HCT116 (cell line): ENCODE data around the gene STXBP5. TPM values are rescaled to one million over a fixed set of nuclear protein-coding genes. Genes with fewer than 3 reads are reported as not detected.

Experiments used
- ATAC-seq: fragments of 200-7000 bp; cut with Tn5 transposase; 2 replicates; pipeline ENCODE4 v1.9.1; 2020; ENCODE audit warnings: mild to moderate bottlenecking, moderate library complexity
- BruUV-seq: library from RNA; stranded (reverse); fragments of 400-500 nt; replicated peaks from 2 replicates; lab custom pipeline; 2021; lab: Mats Ljungman, UMichigan
- CTCF ChIA-PET: fragments of 300-600 bp; sonication (Branson Sonifier 250); formaldehyde crosslinking; loops from one replicate; lab custom pipeline; 2021; ENCODE audit warnings: antibody characterized with exemption; lab: Charles Lee
- POLR2A ChIA-PET: fragments of 300-600, 350-600 bp; sonication (Branson Sonifier 250); formaldehyde crosslinking; loops from one replicate; lab custom pipeline; 2021; ENCODE audit warnings: antibody characterized with exemption; lab: Charles Lee
- RAD21 ChIA-PET, 2 experiments: fragments of 300-600 bp; sonication (Branson Sonifier 250); formaldehyde crosslinking; loops; one replicate each; lab custom pipeline; 2023; ENCODE audit warnings: low total read pairs in 2 of 2; ENCODE audit not compliant: uncharacterized antibody in 2 of 2, unreplicated experiment in 2 of 2, low non-redundant PET in 1 of 2; lab: Charles Lee
- DNase-seq: peaks from one replicate; pipeline ENCODE4 v3.0.0-alpha.2; 2010; ENCODE audit warnings: low read depth, low spot score
- H2AFZ ChIP-seq: fragments of 200-600 bp; shearing (Covaris generic), sonication (generic); 2 replicates; pipeline ENCODE4 v1.6.1; 2017; ENCODE audit warnings: low read depth, mixed run types, mixed read lengths, antibody characterized with exemption, low read length; ENCODE audit not compliant: poor library complexity, severe bottlenecking
- H3K27ac ChIP-seq: 2 replicates; pipeline ENCODE4 v1.5.1; 2012; ENCODE audit warnings: low read depth, low read length
- H3K27me3 ChIP-seq: fragments of 200-600 bp; sonication (generic); 2 replicates; pipeline ENCODE4 v1.6.1; 2016; ENCODE audit warnings: mixed run types, low read length, mixed read lengths; ENCODE audit not compliant: insufficient read depth
- H3K36me3 ChIP-seq, 2 experiments: fragments of 200-500 bp in 1 of 2; fragments of 200-600 bp in 1 of 2; sonication (Bioruptor generic) in 1 of 2; sonication (generic) in 1 of 2; 2 replicates each; pipeline versions ENCODE4 v1.5.1 to v1.6.1; 2014 to 2016; ENCODE audit warnings: low read length in 2 of 2, inconsistent platforms in 1 of 2, mixed read lengths in 1 of 2, mixed run types in 1 of 2; ENCODE audit not compliant: insufficient read depth in 2 of 2, control insufficient read depth in 1 of 2
- H3K4me1 ChIP-seq, 2 experiments: fragments of 200-600 bp in 1 of 2; sonication (generic) in 1 of 2; 2 replicates each; pipeline versions ENCODE4 v1.5.1 to v1.6.1; 2012 to 2017; ENCODE audit warnings: low read length in 2 of 2, inconsistent platforms in 1 of 2, mild to moderate bottlenecking in 1 of 2, mixed read lengths in 1 of 2, mixed run types in 1 of 2, moderate library complexity in 1 of 2; ENCODE audit not compliant: insufficient read depth in 2 of 2, control insufficient read depth in 1 of 2
- H3K4me2 ChIP-seq: fragments of 200-600 bp; sonication (generic); 2 replicates; pipeline ENCODE4 v1.6.1; 2017; ENCODE audit warnings: mixed run types, low read length, mixed read lengths
- H3K4me3 ChIP-seq, 2 experiments: fragments of 200-600 bp in 1 of 2; sonication (generic) in 1 of 2; replicated peaks in 1 of 2; 2 replicates each; pipeline ENCODE4 v1.5.1; 2011 to 2016; ENCODE audit warnings: low read length in 2 of 2, control low read depth in 1 of 2, low read depth in 1 of 2, mild to moderate bottlenecking in 1 of 2, mixed read lengths in 1 of 2, mixed run types in 1 of 2
- H3K79me2 ChIP-seq: fragments of 200-600 bp; sonication (generic); 2 replicates; pipeline ENCODE4 v1.6.1; 2017; ENCODE audit warnings: mild to moderate bottlenecking, mixed run types, low read length, moderate library complexity, mixed read lengths; ENCODE audit not compliant: insufficient read depth
- H3K9ac ChIP-seq: fragments of 200-600 bp; sonication (generic); 2 replicates; pipeline ENCODE4 v1.6.1; 2016; ENCODE audit warnings: low read length, mixed read lengths
- H3K9me2 ChIP-seq: fragments of 200-600 bp; sonication (generic), shearing (Covaris generic); 2 replicates; pipeline ENCODE4 v1.6.1; 2017; ENCODE audit warnings: mixed run types, mild to moderate bottlenecking, moderate library complexity; ENCODE audit not compliant: insufficient read depth
- H3K9me3 ChIP-seq, 2 experiments: fragments of 200-500 bp in 1 of 2; fragments of 200-600 bp in 1 of 2; sonication (Bioruptor generic) in 1 of 2; sonication (generic) in 1 of 2; 2 replicates each; pipeline ENCODE4 v1.6.1; 2014 to 2017; ENCODE audit warnings: low read length in 2 of 2, mixed read lengths in 2 of 2, inconsistent platforms in 1 of 2, low read depth in 1 of 2, mild to moderate bottlenecking in 1 of 2, mixed run types in 1 of 2, moderate library complexity in 1 of 2; ENCODE audit not compliant: control insufficient read depth in 1 of 2, insufficient read depth in 1 of 2
- H4K20me1 ChIP-seq: fragments of 200-600 bp; sonication (generic), shearing (Covaris generic); 2 replicates; pipeline ENCODE4 v1.6.1; 2017; ENCODE audit warnings: mixed run types, mild to moderate bottlenecking, moderate library complexity; ENCODE audit not compliant: insufficient read depth
- ATF3 ChIP-seq: IDR thresholded peaks from 2 replicates; pipeline ENCODE4 v1.6.1; 2012
- ELF1 ChIP-seq: IDR thresholded peaks from 2 replicates; pipeline ENCODE4 v1.6.1; 2012; ENCODE audit warnings: low read depth, borderline replicate concordance
- EZH2phosphoT487 ChIP-seq: fragments of 200-600 bp; IDR thresholded peaks from 2 replicates; pipeline ENCODE4 v1.6.1; 2018; ENCODE audit warnings: antibody characterized with exemption, borderline replicate concordance
- JUND ChIP-seq: IDR thresholded peaks from 2 replicates; pipeline ENCODE4 v1.6.1; 2012
- POLR2AphosphoS5 ChIP-seq: IDR thresholded peaks from 2 replicates; pipeline ENCODE4 v1.6.1; 2011; ENCODE audit warnings: mild to moderate bottlenecking, low read depth, low read length, moderate library complexity
- SP1 ChIP-seq: IDR thresholded peaks from 2 replicates; pipeline ENCODE4 v1.6.1; 2012; ENCODE audit warnings: low read depth
- SRF ChIP-seq: IDR thresholded peaks from 2 replicates; pipeline ENCODE4 v1.6.1; 2012; ENCODE audit warnings: low read depth
- ZNF274 ChIP-seq: fragments of 200-500 bp; sonication (Bioruptor generic); IDR thresholded peaks from 2 replicates; pipeline ENCODE4 v1.6.1; 2014; ENCODE audit warnings: mild to moderate bottlenecking, low read depth, low read length, inconsistent platforms
- intact Hi-C: fragments of 100-400 bp; cut with micrococcal nuclease; formaldehyde crosslinking; loops from 2 replicates; pipeline ENCODE4 v1.10.0; 2022
- total RNA-seq: library from RNA; stranded (reverse); gene quantifications from one replicate; pipeline ENCODE4 v1.2.1, GENCODE V29; 2021; ENCODE audit not compliant: unreplicated experiment
- TF ChIP-seq, protein P1 (sequence below): IDR thresholded peaks from 2 replicates; pipeline ENCODE4 v1.6.1; 2012; ENCODE audit warnings: low read depth
- TF ChIP-seq, protein P2 (sequence below): IDR thresholded peaks from 2 replicates; pipeline ENCODE4 v1.6.1; 2012

STXBP5 gene
- total RNA-seq, 1 experiment from 2014 or later, result 12.6 TPM

GRCh38 chr6:147238906-147239305 is 34.7 kb downstream of the STXBP5 start:
- Histone ChIP-seq H3K4me2 (no peak overlapping the region), H3K9me3 (no peaks in the 10 kb centered on the region), H3K4me3 (no peak overlapping the region), H3K79me2 (no peaks in the 10 kb centered on the region), H3K9me2 (no peaks in the 10 kb centered on the region), H3K36me3 (no peaks in the 10 kb centered on the region), H3K27me3 (no peaks in the 10 kb centered on the region), H3K4me1 (no peaks in the 10 kb centered on the region), H3K27ac (no peak overlapping the region), H2AFZ (no peak overlapping the region), H3K9ac (no peak overlapping the region), H4K20me1 (no peaks in the 10 kb centered on the region)
- intact Hi-C loops, result no loop called here
- ChIA-PET POLR2A (no interaction called here), RAD21 (no interaction called here), CTCF (no interaction called here)
- ATAC-seq (no peak), DNase-seq (no peak)
- no TSS peak for BruUV-seq
- no peak for TF ChIP-seq ATF3
- TF ChIP-seq ZNF274, result no peak
- TF ChIP-seq EZH2phosphoT487, result no peak
- TF ChIP-seq JUND, result no peak
- TF ChIP-seq POLR2AphosphoS5, result no peak
- TF ChIP-seq, protein P1, sequence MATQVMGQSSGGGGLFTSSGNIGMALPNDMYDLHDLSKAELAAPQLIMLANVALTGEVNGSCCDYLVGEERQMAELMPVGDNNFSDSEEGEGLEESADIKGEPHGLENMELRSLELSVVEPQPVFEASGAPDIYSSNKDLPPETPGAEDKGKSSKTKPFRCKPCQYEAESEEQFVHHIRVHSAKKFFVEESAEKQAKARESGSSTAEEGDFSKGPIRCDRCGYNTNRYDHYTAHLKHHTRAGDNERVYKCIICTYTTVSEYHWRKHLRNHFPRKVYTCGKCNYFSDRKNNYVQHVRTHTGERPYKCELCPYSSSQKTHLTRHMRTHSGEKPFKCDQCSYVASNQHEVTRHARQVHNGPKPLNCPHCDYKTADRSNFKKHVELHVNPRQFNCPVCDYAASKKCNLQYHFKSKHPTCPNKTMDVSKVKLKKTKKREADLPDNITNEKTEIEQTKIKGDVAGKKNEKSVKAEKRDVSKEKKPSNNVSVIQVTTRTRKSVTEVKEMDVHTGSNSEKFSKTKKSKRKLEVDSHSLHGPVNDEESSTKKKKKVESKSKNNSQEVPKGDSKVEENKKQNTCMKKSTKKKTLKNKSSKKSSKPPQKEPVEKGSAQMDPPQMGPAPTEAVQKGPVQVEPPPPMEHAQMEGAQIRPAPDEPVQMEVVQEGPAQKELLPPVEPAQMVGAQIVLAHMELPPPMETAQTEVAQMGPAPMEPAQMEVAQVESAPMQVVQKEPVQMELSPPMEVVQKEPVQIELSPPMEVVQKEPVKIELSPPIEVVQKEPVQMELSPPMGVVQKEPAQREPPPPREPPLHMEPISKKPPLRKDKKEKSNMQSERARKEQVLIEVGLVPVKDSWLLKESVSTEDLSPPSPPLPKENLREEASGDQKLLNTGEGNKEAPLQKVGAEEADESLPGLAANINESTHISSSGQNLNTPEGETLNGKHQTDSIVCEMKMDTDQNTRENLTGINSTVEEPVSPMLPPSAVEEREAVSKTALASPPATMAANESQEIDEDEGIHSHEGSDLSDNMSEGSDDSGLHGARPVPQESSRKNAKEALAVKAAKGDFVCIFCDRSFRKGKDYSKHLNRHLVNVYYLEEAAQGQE, result no peak
- TF ChIP-seq SP1, result no peak
- TF ChIP-seq, protein P2, sequence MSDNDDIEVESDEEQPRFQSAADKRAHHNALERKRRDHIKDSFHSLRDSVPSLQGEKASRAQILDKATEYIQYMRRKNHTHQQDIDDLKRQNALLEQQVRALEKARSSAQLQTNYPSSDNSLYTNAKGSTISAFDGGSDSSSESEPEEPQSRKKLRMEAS, result no peak
- TF ChIP-seq SRF, result no peak
- TF ChIP-seq ELF1, result no peak
